ENCODE results near the gene FOXP1. TPM values are rescaled to one million over a fixed set of nuclear protein-coding genes. Genes with fewer than 3 reads are reported as not detected.

FOXP1 gene
- total RNA-seq, 1 experiment from 2014 or later: 75.3 TPM

GRCh38 chr3:71156062-71156665 lies 427.4 kb downstream of the FOXP1 start:
- Histone ChIP-seq H2AFZ (ENCODE audit: low read length) (no peak overlapping the region), H3K23ac (ENCODE audit: insufficient read length, low read depth, low read length) (no peak overlapping the region), H4K5ac (ENCODE audit: insufficient read length, low read depth, low read length) (no peak overlapping the region), H3K27me3 (ENCODE audit: insufficient read depth, low read length) (no peaks in the 10 kb centered on the region), H3T11ph (ENCODE audit: low read length) (no peak overlapping the region), H3K4me2 (ENCODE audit: insufficient read depth, insufficient read length, low read length) (no peak overlapping the region), H3K14ac (ENCODE audit: insufficient read depth, low read length) (no peak overlapping the region), H3K4me1 (ENCODE audit: insufficient read depth, low read length) (peaks cover 16% of the 10 kb centered on the region), H3K79me2 (ENCODE audit: insufficient read depth, low read length) (no peaks in the 10 kb centered on the region), H3K9me3 (ENCODE audit: control insufficient read depth, low read depth, low read length) (no peaks in the 10 kb centered on the region), H4K20me1 (ENCODE audit: control insufficient read depth, insufficient read depth, insufficient read length) (no peaks in the 10 kb centered on the region), H2AK5ac (ENCODE audit: insufficient read length, low read length) (no peak overlapping the region), H3K27ac (ENCODE audit: insufficient read length, low read depth, low read length) (no peak overlapping the region), H2BK12ac (ENCODE audit: insufficient read length, low read depth, low read length) (no peak overlapping the region), H2BK15ac (ENCODE audit: low read depth, low read length) (no peak overlapping the region), H4K91ac (ENCODE audit: insufficient read length, low read depth, low read length) (no peak overlapping the region), H3K9ac (ENCODE audit: extremely low read depth, insufficient read length, low read length) (no peak overlapping the region), H2BK20ac (ENCODE audit: low read depth, low read length, poor library complexity, severe bottlenecking) (no peak overlapping the region), H3K23me2 (ENCODE audit: insufficient read length, low read depth, low read length, poor library complexity, severe bottlenecking) (no peaks in the 10 kb centered on the region), H3K18ac (ENCODE audit: insufficient read length, low read depth, low read length) (no peak overlapping the region), H3K4ac (ENCODE audit: low read depth, low read length) (no peak overlapping the region), H4K8ac (replicated peaks; ENCODE audit: insufficient read length, low read depth, low read length) (no peak overlapping the region), H3K79me1 (ENCODE audit: insufficient read depth, low read depth, low read length, poor library complexity, severe bottlenecking) (no peaks in the 10 kb centered on the region), H2BK5ac (ENCODE audit: insufficient read length, low read length) (no peak overlapping the region), H3K56ac (ENCODE audit: insufficient read length, low read depth, low read length) (no peak overlapping the region), H2BK120ac (ENCODE audit: low read depth, low read length, poor library complexity, severe bottlenecking) (no peak overlapping the region)
- peaks cover 0 to 5% of the 10 kb centered on the region in 2 experiments; a peak in 3 of 5 replicates for H3K9me3 Mint-ChIP-seq
- DNase-seq: no peak
- TF ChIP-seq CTCF (conservative IDR thresholded peaks at IDR 0.05): no peak
- peaks cover 2 to 5% (median 5%) of the 10 kb centered on the region in 3 experiments; a peak in 5 of 7 replicates for H3K36me3 Mint-ChIP-seq (ENCODE audit: insufficient read depth in 1 of 3, low read depth in 3 of 3)
- H3K4me1 Mint-ChIP-seq: peaks cover 52% of the 10 kb centered on the region in 2 experiments
- H3K27ac Mint-ChIP-seq: peak overlapping the region; percentile 47 to 63 (median 53); a peak in 5 of 7 replicates
- WGBS (ENCODE audit: extremely low coverage, insufficient read length, low lambda C conversion rate): no CpG with 5 or more reads among the region's 1 CpG
- H3K27me3 Mint-ChIP-seq (ENCODE audit: low read depth): no peaks in the 10 kb centered on the region
- H3K4me3 Mint-ChIP-seq: no peak overlapping the region

Data from H9 (cell line).